GM11168 (cell line): ENCODE results near the gene EPRS1.
"Not testable (repeated sequence)": the region's sequence is repeated elsewhere in the genome, so short reads cannot be mapped to it uniquely, and the experiment has no call there.

ENCODE experiments used
- in situ Hi-C: fragments of 300-500 bp; cut with MboI; formaldehyde crosslinking; loops from one replicate; pipeline ENCODE4 v1.12.0; 2022; ENCODE audit warnings: low sequenced_read_pairs; ENCODE audit not compliant: unreplicated experiment

Gene EPRS1

DNA sequence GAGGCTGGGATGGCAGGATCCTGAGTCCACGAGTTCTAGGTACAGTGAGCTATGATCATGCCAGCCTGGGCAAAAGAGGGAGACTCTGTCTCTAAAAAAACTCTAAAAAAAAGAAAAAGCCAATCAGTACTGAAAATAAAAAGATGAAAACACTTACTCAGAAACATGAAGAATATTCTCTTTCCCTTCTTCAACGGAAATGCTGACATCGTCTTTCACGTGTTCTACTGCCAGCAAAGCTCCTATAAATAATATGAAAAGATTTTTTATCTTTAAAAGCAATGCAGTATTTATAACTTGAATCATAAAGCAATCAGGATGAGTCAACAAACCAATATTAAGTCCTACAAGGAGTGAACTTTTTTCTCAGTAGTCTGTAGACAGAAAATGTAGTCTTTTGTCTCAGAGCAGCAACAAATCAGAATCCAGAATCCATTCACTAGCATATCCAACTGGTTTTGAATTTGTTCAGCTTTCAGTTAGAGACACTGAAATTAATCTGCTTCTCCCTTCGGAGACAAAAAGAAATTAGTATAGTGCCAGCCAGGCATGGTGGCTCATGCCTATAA, 6.2 kb downstream of the EPRS1 start:
- in situ Hi-C loops, result no loop called here

DNA sequence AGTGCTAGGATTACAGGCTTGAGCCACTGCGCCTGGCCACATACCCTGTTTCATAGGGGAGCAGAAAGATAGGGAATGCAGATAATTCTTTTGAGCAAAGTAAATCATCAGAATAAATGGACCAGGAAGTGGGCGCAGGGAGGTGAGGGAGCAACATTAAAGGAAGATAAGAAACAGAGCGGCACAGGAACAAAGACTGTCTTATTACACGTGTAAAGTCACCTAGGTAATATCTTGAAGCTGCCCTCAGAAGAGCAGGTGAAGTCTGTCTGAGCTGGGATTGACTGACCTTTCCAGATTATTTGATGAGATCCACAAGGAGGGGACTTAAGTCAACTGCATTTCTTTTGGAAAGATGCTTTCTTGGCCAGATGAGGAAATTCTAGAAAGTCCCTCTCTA, 7.7 kb downstream of the EPRS1 start:
- in situ Hi-C loops, result no loop called here

DNA sequence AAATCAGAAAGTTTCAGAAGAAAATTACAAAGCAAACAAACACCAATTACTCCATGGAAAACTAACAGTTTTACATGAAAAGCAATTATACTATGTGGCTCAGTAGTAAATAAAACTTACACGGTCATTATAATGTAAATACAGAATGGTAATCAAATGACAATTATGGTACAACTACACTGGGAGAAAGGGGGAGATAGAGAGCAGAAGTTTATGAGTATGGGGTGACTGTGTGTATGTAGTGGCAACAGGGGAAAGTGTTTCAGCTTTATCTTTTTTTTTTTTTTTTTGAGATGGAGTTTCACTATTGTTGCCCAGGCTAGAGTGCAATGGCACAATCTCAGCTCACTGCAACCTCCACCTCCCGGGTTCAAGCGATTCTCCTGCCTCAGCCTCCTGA, 8.5 kb downstream of the EPRS1 start:
- in situ Hi-C loops, result not testable (repeated sequence)

GRCh38 chr1:220032911-220033310, 13.4 kb downstream of the EPRS1 start:
- in situ Hi-C loops, result no loop called here

GRCh38 chr1:220031287-220031686, 15.0 kb downstream of the EPRS1 start:
- in situ Hi-C loops, result no loop called here

GRCh38 chr1:220028346-220028895, 17.9 kb downstream of the EPRS1 start:
- in situ Hi-C loops, result no loop called here

DNA sequence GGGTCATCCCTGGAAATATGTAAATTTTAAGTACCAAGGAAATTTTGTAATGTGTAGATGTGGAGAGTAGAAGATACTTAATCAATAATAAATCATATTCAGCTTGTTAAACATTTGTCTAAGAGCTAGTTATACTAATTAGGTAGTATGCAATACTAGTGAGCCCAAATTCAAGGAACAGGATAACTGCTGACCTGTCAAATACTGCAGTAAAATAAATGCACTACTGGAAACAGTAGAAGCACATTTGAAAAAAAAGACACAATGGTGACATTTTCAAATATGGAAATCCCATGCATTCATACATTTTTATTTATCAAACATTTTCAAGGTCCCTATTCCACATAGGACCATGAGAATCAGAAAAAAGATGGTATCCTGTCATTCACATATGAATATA, 27.2 kb downstream of the EPRS1 start:
- in situ Hi-C loops, result no loop called here

- in situ Hi-C loops, result no loop called here
Measured at GRCh38 chr1:220013497-220013896, 32.8 kb downstream of the EPRS1 start.

DNA sequence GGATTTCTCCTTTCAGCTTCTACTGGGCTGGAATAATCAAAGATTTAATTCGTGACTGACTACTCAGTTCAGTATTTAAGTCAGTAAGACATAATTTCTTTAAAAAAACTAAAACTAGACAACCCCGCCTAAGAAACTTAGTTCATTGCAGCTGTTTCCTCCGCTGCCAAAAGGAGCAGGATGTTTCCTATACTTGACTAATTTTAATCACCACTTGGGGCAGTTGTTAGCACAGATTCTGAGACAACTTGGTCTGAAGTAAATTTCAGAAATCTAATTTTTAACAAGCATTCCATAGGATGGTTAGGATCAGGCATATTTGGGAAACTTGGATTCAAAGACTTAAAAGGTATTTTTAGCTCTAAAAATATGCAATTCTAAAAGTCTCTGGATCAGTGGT, 34.0 kb downstream of the EPRS1 start:
- in situ Hi-C loops, result no loop called here

GRCh38 chr1:220011620-220012019, 34.7 kb downstream of the EPRS1 start:
- in situ Hi-C loops, result no loop called here

- in situ Hi-C loops, result no loop called here
Measured at GRCh38 chr1:220007438-220007837, 38.9 kb downstream of the EPRS1 start.

DNA sequence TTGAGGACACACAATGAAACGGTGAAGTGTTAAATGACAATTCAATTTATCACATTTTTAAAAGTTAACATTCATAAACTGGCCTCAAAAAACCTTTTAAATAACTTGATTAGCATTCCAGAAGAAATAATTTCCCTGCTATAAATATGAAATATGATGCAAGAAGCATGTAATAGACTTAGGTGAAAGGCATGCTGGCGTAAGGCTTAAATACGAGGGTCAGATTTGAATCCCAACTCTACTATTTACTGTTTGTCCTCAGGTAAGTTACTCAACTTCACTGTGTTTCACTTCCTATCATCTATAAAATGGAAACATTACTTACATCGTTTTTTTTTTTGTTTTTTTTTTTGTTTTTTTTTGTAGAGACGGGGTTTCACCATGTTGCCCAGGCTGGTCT, 40.8 kb downstream of the EPRS1 start:
- in situ Hi-C loops, result no loop called here

DNA sequence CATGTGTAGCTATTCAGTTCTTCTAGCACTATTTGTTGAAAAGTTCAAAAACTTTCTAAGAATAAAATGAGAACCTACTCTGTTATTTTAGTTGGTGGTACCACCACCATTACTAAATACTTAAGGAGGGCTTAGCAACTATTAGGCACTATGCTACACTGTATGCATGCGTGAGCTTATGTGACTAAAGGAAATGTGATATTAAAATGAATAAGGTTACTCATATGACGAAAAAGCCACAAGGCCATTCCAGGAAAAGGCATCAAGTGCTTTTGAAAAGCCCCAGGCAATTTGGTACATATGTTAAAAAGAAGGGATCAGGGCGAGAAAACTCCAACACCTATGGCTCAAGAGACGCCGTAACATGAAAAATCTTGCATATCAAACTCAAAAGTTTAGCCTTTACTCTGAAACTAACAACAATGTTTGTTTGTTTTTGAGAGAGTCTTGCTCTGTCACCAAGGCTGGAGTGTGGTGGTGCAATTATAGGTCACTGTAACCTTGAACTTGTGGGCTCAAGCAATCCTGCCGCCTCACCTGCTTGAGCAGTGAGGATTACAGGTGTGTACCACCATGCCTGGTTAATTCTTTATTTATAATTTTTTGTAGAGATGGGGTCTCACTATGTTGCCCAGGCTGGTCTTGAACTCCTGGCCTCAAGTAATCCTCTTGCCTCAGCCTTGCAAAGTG, 42.5 kb downstream of the EPRS1 start:
- in situ Hi-C loops, result no loop called here

DNA sequence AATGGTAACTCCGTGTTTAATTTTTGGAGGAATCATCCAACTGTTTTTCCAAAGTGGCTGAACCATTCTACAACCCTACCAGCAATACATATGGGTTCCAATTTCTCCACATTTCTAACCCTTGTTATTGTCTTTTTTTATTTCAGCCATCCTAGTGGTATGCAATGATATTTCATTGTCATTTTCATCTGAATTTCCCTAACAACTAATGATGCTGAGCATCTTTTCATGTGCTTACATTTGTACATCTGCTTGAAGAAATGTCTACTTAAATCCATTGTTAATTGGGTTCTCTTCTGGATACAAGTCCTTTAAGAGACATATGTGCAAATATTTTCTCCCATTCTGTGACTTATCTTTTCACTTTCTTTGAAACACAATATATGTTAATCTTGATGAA, 43.3 kb downstream of the EPRS1 start:
- in situ Hi-C loops, result no loop called here

GRCh38 chr1:220001095-220001501, 45.2 kb downstream of the EPRS1 start:
- in situ Hi-C loops, result no loop called here

DNA sequence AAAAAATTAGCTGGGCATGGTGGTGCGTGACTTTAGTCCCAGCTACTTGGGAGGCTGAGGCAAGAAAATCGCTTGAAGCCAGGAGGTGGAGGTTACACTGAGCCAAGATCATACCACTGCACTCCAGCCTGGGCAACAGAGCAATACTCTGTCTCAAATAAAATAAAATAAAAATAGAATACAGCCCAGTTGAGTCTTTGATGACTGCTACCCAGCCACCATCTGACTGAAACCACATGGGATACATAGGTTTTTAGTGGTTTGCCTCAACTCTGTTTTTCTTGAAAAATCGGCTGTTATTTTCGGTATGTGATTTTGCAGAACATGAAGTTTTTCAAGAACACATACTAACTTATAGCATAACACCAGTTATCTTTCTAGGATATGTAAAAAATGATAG, 46.5 kb downstream of the EPRS1 start:
- in situ Hi-C loops, result no loop called here
